Measurements from ENCODE around the gene MRLN.
A peak's percentile ranks its signal among the peaks of the same experiment; 100 is the strongest.

MRLN gene

GRCh38 chr10:59720377-59720776 lies 32.9 kb downstream of the MRLN start:
- DNase-seq = no peak
- no peak for TF ChIP-seq CTCF (IDR thresholded peaks at IDR 0.05; ENCODE audit: low read depth, low read length)
- Histone ChIP-seq H3K27me3 (ENCODE audit: insufficient read depth, low read depth, severe bottlenecking) (no peaks in the 10 kb centered on the region), H3K36me3 (no peaks in the 10 kb centered on the region), H3K27ac (no peak overlapping the region), H3K9me3 (ENCODE audit: severe bottlenecking) (peaks cover 5% of the 10 kb centered on the region), H3K4me3 (ENCODE audit: low read depth, low read length) (no peak overlapping the region)

GRCh38 chr10:59719374-59719773 lies 33.9 kb downstream of the MRLN start:
- H3K27ac ChIP-seq = no peak overlapping the region
- peaks cover 5% of the 10 kb centered on the region for H3K9me3 ChIP-seq (ENCODE audit: severe bottlenecking)
- H3K4me3 ChIP-seq (ENCODE audit: low read depth, low read length) = no peak overlapping the region
- no peaks in the 10 kb centered on the region for H3K36me3 ChIP-seq
- no peaks in the 10 kb centered on the region for H3K27me3 ChIP-seq (ENCODE audit: insufficient read depth, low read depth, severe bottlenecking)
- no peak for TF ChIP-seq CTCF (IDR thresholded peaks at IDR 0.05; ENCODE audit: low read depth, low read length)
- no peak for DNase-seq

GRCh38 chr10:59718257-59718656 lies 35.0 kb downstream of the MRLN start:
- H3K9me3 ChIP-seq (ENCODE audit: severe bottlenecking) = peaks cover 5% of the 10 kb centered on the region
- H3K36me3 ChIP-seq = no peaks in the 10 kb centered on the region
- DNase-seq = peak; percentile 51
- H3K27me3 ChIP-seq (ENCODE audit: insufficient read depth, low read depth, severe bottlenecking) = no peaks in the 10 kb centered on the region
- H3K27ac ChIP-seq = no peak overlapping the region
- no peak overlapping the region for H3K4me3 ChIP-seq (ENCODE audit: low read depth, low read length)
- TF ChIP-seq CTCF (IDR thresholded peaks at IDR 0.05; ENCODE audit: low read depth, low read length) = no peak

- no peak for TF ChIP-seq CTCF (IDR thresholded peaks at IDR 0.05; ENCODE audit: low read depth, low read length)
- no peaks in the 10 kb centered on the region for H3K36me3 ChIP-seq
- H3K9me3 ChIP-seq (ENCODE audit: severe bottlenecking) = no peaks in the 10 kb centered on the region
- no peak overlapping the region for H3K27ac ChIP-seq
- DNase-seq = no peak
- H3K4me3 ChIP-seq (ENCODE audit: low read depth, low read length) = no peak overlapping the region
- no peaks in the 10 kb centered on the region for H3K27me3 ChIP-seq (ENCODE audit: insufficient read depth, low read depth, severe bottlenecking)
Measured at GRCh38 chr10:59713196-59713821, 39.9 kb downstream of the MRLN start.

GRCh38 chr10:59711871-59712494 lies 41.3 kb downstream of the MRLN start:
- DNase-seq = no peak
- Histone ChIP-seq H3K4me3 (ENCODE audit: low read depth, low read length) (no peak overlapping the region), H3K36me3 (no peaks in the 10 kb centered on the region), H3K9me3 (ENCODE audit: severe bottlenecking) (no peaks in the 10 kb centered on the region), H3K27ac (no peak overlapping the region), H3K27me3 (ENCODE audit: insufficient read depth, low read depth, severe bottlenecking) (no peaks in the 10 kb centered on the region)
- TF ChIP-seq CTCF (IDR thresholded peaks at IDR 0.05; ENCODE audit: low read depth, low read length) = no peak
